Measurements from ENCODE around the gene DNAI2.
A peak's percentile ranks its signal among the peaks of the same experiment; 100 is the strongest.

The DNAI2 gene

GRCh38 chr17:74360899-74361229, 86.8 kb downstream of the DNAI2 start:
- DNase-seq, result peak in 1 of 51 donors; percentile 52

- DNase-seq, result peak in 46 of 51 donors; percentile 26 to 84 (median 66)
Measured at GRCh38 chr17:74361230-74362068, 87.4 kb downstream of the DNAI2 start, which contains the start of gene BTBD17. BTBD17 (minus strand) TSS chr17:74361868; CDS start chr17:74361819, 49 bp downstream.

GRCh38 chr17:74362069-74362405, 88.0 kb downstream of the DNAI2 start:
- peak in 17 of 51 donors; percentile 39 to 83 (median 57) for DNase-seq

GRCh38 chr17:74362810-74363498, 88.9 kb downstream of the DNAI2 start:
- peak in 36 of 51 donors; percentile 13 to 78 (median 52) for DNase-seq

Measured in hypothalamus (tissue), 51 donors.